GM19372 (cell line): Measurements from ENCODE around the gene DGKB.
"Not testable (repeated sequence)": the region's sequence is repeated elsewhere in the genome, so short reads cannot be mapped to it uniquely, and the experiment has no call there.

ENCODE experiments used
- ATAC-seq: cut with Tn5 transposase; IDR thresholded peaks from one replicate; pipeline ENCODE4 v1.9.1; 2021; ENCODE audit warnings: mild to moderate bottlenecking, low read depth, moderate library complexity; ENCODE audit not compliant: unreplicated experiment

The DGKB gene

DNA sequence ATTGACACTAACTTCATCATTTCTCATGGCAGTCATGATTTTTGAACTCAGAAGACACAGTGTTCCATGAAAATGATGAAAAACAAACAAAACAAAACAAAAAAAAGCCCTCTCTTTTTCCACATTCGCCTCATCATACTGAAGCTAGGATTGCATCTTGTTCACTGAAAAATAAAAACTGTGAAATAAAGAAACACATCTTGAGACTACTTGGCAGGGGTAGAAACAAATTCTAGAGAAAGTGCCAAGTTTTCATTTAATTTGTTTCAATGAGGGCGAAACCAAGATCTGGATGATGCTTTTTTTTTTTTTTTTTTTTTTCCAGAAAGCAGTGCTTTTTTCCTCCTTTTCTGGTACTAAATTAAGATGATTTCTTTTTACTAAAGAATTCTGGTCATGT is 562.7 kb downstream of the DGKB start:
- no peak for ATAC-seq

GRCh38 chr7:14336256-14336655 is 566.3 kb downstream of the DGKB start:
- ATAC-seq = no peak

GRCh38 chr7:14332155-14332554 is 570.4 kb downstream of the DGKB start:
- no peak for ATAC-seq

DNA sequence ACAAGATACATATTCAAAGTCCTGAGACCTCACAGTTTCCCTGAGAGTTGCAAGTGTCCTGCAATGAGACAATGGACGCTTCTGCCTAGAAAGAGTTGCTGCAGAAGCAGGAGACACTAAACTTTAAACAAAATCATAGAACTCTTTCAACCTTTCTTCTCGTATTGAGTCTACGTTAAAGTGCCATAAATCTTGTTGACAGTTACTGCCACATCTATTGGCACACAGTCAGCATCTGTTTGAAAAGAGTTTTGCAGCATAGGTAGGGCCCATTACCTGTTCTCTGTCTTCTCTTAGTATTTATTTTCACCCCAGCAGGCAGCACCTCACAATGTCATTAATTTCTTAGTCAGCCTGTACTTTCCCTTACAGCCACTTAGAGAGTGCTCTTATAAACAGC is 577.8 kb downstream of the DGKB start:
- no peak for ATAC-seq

DNA sequence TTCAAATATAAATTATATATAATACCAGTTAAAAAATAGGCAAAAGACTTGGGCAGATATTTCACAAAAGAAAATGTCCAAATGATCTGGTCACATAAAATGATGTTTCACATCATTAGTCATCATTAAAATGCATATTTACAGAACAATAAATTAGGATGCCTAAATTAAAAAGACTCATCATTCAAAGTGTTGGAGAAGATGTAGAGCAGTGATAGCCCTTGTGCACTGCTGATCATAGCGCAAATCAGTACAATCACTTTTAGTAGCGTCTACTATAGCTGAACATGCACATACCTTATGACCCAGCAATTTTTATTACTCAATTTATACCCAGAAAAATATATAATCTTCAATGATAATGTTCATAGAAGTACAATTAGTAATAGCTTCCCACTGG is 579.8 kb downstream of the DGKB start:
- no peak for ATAC-seq

GRCh38 chr7:14321947-14322346 is 580.6 kb downstream of the DGKB start:
- ATAC-seq = no peak

- no peak for ATAC-seq
These were observed 593.1 kb downstream of the DGKB start for GRCh38 chr7:14309432-14309831.

DNA sequence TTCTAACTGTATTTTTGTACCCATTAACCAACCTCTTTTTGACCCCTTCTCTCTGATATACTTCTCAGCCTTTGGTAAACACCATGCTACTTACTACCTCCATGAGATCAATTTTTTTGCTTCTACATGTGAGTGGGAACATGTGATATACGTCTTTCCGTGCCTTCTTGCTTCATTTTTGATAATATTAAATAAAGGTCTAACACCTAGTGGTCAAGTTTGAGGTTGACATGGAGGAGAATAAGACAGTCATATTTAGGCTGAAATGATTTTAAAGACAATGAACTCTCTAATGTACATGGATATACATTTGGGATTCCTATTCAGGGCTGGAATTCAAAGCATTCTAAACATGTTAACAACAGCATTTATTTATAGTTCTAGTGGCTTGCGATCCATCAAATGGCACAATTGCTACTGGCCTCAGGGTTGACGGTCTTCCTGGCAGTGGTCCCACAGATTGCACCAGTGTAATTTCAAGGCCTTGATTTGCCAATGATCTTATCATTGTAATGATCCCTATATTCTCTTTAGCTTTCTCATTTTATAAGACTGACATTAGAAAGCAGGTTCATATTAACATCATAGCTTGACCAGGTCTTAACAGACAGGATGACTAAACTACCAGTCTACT is 597.2 kb downstream of the DGKB start:
- no peak for ATAC-seq

- no peak for ATAC-seq
These were observed 599.0 kb downstream of the DGKB start for GRCh38 chr7:14303536-14303935.

GRCh38 chr7:14294637-14295036 is 607.9 kb downstream of the DGKB start:
- ATAC-seq = no peak

GRCh38 chr7:14293434-14293833 is 609.1 kb downstream of the DGKB start:
- no peak for ATAC-seq

- no peak for ATAC-seq
These were observed 609.8 kb downstream of the DGKB start for GRCh38 chr7:14292737-14293136.

GRCh38 chr7:14289957-14290356 is 612.6 kb downstream of the DGKB start:
- ATAC-seq = no peak

GRCh38 chr7:14288701-14289100 is 613.9 kb downstream of the DGKB start:
- ATAC-seq = no peak

DNA sequence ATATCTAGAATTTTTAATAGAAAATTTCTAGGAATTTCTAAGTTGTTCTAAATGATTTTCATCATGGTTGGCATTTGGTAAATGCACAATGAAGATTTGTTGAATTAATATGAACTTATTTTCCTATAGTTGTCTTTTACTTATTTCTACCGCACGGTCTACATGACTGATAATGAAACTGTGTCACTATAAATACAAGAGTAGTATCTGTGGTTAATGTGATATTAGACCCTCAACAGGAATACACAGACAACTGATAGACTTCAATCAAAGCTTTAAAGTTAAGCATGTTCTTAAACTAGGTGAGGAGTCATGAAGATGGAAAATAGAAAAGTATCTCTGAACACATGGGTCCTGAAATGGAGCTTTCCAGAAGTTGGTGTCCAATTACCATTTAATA is 615.2 kb downstream of the DGKB start:
- ATAC-seq = no peak

DNA sequence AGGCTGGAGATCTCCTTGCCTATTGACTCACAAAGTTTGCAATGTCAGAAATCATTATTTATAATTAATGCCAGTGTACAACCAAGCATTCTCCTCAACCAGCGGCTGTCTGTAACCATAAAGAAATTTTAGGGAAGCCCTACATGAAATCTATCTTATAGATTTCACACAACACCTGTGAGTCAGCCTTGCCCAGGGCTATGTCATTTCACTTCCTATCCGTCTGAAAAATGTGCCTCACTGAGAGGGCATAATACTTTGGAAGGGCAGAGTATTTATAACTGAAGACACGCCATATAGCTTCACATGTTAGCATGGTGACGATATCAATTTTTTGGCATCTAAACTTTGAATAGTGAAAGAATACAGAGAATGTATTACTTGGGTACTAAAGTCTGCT is 616.5 kb downstream of the DGKB start:
- ATAC-seq = no peak

DNA sequence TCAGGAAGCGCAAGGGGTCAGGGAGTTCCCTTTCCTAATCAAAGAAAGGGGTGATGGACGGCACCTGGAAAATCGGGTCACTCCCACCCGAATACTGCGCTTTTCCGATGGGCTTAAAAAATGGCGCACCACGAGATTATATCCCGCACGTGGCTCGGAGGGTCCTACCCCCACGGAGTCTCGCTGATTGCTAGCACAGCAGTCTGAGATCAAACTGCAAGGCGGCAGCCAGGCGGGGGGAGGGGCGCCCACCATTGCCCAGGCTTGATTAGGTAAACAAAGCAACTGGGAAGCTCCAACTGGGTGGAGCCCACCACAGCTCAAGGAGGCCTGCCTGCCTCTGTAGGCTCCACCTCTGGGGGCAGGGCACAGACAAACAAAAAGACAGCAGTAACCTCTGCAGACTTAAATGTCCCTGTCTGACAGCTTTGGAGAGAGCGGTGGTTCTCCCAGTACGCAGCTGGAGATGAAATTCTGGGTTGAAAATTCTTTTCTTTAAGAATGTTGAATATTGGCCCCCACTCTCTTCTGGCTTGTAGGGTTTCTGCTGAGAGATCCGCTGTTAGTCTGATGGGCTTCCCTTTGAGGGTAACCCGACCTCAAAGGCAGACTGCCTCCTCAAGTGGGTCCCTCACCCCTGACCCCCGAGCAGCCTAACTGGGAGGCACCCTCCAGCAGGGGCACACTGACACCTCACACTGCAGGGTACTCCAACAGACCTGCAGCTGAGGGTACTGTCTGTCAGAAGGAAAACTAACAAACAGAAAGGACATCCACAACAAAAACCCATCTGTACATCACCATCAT is 623.3 kb downstream of the DGKB start:
- ATAC-seq = not testable (repeated sequence)

DNA sequence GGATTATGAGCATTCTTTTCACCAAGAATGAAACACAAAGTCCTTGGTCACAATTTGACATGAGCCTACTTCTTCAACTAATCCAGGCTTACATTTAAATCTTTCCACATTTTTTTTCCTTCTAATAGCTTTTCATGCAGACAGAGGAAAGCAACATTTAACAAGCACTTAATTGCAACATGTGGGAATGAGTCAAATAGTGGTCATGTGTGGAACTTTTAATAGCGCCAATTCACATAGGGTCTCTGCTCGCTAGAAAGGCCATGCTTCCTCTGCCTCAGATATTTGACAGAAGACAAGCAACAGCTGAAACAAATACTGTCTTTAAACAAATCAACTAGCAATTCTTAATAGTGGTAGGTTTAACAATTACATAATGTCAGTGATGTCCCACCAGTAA is 627.2 kb downstream of the DGKB start:
- no peak for ATAC-seq

DNA sequence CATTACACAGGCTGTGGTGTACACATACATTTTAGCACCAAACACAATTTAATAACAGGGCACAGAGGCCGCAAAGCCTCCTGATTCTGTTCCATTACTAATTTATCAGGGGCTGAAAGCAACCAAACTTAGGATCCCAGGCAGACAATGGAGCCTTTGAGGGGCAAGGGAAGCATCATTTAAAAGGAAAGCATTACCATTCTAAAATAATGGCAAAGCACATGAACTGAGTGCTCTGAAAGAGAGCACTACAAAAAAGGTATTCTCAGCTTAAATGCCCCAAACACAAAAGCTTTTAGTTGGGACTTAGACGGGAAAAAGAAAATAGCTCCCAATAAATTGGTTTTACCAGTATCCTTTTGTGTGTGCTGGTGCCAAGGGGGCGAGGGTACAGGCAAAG is 631.1 kb downstream of the DGKB start:
- no peak for ATAC-seq

DNA sequence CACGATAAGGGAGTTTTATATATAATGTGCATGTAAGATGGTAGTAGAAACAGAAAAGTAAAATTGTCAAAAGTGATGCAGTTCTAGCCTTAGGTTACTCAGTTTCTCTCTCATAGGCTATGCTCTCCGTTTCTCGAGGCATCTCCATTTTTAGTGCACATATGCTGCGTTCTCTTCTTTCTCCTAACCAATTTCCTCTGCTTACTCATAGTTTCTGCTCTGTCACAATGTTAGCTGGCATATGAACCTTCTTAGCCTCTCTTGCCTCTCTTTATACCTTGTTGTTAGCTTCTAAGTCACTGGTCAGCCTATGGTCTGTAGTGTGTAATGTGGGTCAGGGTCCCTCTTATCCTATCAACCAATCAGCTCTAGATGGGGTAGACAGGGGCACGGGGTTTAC is 632.5 kb downstream of the DGKB start:
- no peak for ATAC-seq

GRCh38 chr7:14260011-14260410 is 642.5 kb downstream of the DGKB start:
- ATAC-seq = no peak

DNA sequence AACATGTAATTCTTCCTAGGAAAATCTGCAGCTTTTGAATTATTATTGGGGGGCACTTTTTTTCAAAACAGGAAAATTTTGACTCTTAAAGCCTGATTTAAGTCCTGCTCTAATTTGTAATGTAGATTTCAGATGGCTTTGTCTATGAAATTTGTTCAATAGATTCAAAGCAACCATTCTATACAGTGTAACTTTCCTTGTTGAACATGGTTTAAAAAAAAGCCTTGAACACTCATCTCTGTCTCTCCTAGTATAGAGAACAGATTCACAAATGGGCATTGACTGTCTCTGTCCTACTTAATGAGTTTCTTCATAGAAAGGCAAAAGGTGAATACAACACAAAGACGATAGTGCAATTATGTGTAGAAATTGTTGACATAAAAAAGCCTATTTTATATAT is 643.7 kb downstream of the DGKB start:
- no peak for ATAC-seq
